ENCODE results near the gene TUBA1A.

GRCh38 chr12:49201595-49202295 lies 12.9 kb upstream of the TUBA1A start:
- TF ChIP-seq, protein P1, sequence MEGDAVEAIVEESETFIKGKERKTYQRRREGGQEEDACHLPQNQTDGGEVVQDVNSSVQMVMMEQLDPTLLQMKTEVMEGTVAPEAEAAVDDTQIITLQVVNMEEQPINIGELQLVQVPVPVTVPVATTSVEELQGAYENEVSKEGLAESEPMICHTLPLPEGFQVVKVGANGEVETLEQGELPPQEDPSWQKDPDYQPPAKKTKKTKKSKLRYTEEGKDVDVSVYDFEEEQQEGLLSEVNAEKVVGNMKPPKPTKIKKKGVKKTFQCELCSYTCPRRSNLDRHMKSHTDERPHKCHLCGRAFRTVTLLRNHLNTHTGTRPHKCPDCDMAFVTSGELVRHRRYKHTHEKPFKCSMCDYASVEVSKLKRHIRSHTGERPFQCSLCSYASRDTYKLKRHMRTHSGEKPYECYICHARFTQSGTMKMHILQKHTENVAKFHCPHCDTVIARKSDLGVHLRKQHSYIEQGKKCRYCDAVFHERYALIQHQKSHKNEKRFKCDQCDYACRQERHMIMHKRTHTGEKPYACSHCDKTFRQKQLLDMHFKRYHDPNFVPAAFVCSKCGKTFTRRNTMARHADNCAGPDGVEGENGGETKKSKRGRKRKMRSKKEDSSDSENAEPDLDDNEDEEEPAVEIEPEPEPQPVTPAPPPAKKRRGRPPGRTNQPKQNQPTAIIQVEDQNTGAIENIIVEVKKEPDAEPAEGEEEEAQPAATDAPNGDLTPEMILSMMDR (IDR thresholded peaks at IDR 0.05 in 8 of 11, conservative IDR thresholded peaks at IDR 0.05 in 3 of 11) = no peak
- no peak for TF ChIP-seq POLR2AphosphoS5 (IDR thresholded peaks at IDR 0.05)
